BLaER1 treated with 17β-estradiol and CSF1 and Interleukin-3, amounts not matched to agents 10 nM and 100 nM (cell line): ENCODE data around the gene TBC1D17.

ENCODE experiments used
- H3K27ac ChIP-seq, 11 experiments: shearing (Covaris generic); formaldehyde crosslinking; 2 replicates each; pipeline ENCODE4 v1.8.1; 2022
- H3K27me3 ChIP-seq, 11 experiments: shearing (Covaris generic); formaldehyde crosslinking; 2 replicates each; pipeline ENCODE4 v1.8.1; 2022
- H3K36me3 ChIP-seq, 11 experiments: shearing (Covaris generic); formaldehyde crosslinking; 2 replicates each; pipeline ENCODE4 v1.8.1; 2022
- H3K4me1 ChIP-seq, 10 experiments: shearing (Covaris generic); formaldehyde crosslinking; 2 replicates each; pipeline ENCODE4 v1.8.1; 2022
- H3K4me2 ChIP-seq, 11 experiments: shearing (Covaris generic); formaldehyde crosslinking; 2 replicates each; pipeline ENCODE4 v1.8.1; 2022
- H3K4me3 ChIP-seq, 10 experiments: shearing (Covaris generic); formaldehyde crosslinking; 2 replicates each; pipeline ENCODE4 v1.8.1; 2022
- H3K9ac ChIP-seq, 11 experiments: shearing (Covaris generic); formaldehyde crosslinking; 2 replicates each; pipeline ENCODE4 v1.8.1; 2022
- H3K9me3 ChIP-seq, 11 experiments: shearing (Covaris generic); formaldehyde crosslinking; replicated peaks in 1 of 11; 2 replicates each; pipeline ENCODE4 v1.8.1; 2022
- H4K20me1 ChIP-seq, 11 experiments: shearing (Covaris generic); formaldehyde crosslinking; 2 replicates each; pipeline ENCODE4 v1.8.1; 2022
- Cebpa-rat ChIP-seq, 11 experiments: shearing (Covaris generic); IDR thresholded peaks; 2 replicates each; pipeline ENCODE4 v1.8.1; 2022

TBC1D17 gene

DNA sequence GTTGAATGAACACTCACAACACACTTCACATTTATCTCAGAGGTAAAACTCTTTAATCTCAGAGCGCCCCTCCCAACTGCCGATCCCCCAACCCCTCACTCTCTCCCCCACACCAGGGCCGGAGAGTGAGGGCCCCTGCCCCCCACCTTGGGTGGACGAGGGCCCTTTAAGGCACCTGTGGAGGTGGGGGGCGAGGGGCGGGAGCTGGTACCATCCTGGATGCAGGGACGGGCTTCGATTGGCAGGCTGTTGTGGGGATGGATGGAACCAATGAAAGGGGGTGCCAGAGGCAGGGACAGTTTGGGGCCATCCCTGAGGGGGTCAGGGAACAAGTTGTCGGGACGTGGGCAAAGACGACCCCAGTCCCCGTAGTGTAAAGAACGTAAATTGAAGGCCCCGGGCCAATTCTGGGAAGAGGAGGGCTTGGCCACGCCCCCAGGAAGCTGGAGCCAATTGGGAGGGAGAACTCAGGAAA, 8.5 kb upstream of the TBC1D17 start:
- H3K36me3 ChIP-seq, result peaks cover 10 to 46% (median 21%) of the 10 kb centered on the region in 11 experiments
- peak overlapping the region; percentile 25 to 95 (median 84); a peak in 21 of 22 replicates for H3K27ac ChIP-seq
- H3K4me1 ChIP-seq, result peaks cover 47 to 87% (median 68%) of the 10 kb centered on the region in 10 experiments

DNA sequence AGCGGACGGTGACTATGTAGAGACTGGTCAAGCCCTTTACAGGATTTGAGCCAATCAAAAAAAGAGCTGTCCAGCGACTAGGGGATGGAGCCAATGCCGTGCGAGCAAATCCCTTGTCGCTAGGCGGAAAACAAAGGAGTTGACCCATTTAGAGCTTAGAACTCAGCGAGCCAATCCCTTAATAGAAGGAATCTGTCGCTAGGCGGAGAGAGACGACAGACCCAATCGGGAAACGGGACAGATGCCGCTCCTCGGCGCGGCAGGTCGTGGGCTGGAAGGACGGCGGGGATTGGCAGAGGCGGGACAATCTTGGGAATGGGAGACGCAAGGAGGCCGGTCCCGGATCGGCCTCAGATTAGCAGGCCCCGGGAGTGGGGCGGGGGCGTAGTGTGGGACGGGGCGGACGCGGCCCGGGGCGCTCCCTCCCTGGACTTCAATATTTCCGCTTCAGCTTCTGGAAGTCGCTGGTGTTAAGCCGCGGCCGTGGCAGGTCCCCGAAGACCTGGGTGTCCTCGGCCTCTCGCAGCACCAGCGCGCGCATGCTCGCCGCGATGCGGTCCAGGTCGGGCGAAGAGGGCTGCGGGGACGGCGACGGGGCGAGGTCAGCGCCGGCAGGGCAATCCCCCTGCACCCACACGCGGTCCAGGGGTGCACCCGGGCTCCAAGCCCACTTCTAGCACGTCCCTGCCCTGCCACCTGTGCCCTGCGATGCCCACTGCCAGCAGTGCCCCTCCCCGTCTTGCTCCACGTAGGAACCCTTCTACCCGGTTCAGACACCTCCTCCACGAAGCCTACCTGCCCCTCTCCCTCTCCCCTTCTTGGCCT, 7.8 kb upstream of the TBC1D17 start:
- Histone ChIP-seq H3K4me1 (peaks cover 47 to 87% (median 68%) of the 10 kb centered on the region in 10 experiments), H4K20me1 (peaks cover 4 to 24% (median 20%) of the 10 kb centered on the region in 11 experiments; a peak in 20 of 22 replicates), H3K27me3 (no peaks in the 10 kb centered on the region), H3K27ac (peak overlapping the region; percentile 70 to 95 (median 82)), H3K9ac (peak overlapping the region; percentile 76 to 86 (median 82)), H3K9me3 (no peaks in the 10 kb centered on the region), H3K4me3 (peak overlapping the region; percentile 53 to 71 (median 62)), H3K4me2 (peak overlapping the region; percentile 91 to 99 (median 97)), H3K36me3 (peaks cover 4 to 46% (median 17%) of the 10 kb centered on the region in 11 experiments)
- TF ChIP-seq Cebpa-rat (IDR thresholded peaks at IDR 0.05), result no peak

More for the DNA sequence above, 8.5 kb upstream of the TBC1D17 start:
- peak overlapping the region; percentile 43 to 65 (median 51) for H3K4me3 ChIP-seq
- H3K27me3 ChIP-seq, result no peaks in the 10 kb centered on the region
- no peaks in the 10 kb centered on the region for H3K9me3 ChIP-seq
- H3K9ac ChIP-seq, result peak overlapping the region; percentile 50 to 82 (median 69); a peak in 20 of 22 replicates
- no peak for TF ChIP-seq Cebpa-rat (IDR thresholded peaks at IDR 0.05)
- peaks cover 11 to 31% (median 27%) of the 10 kb centered on the region in 11 experiments; a peak in 21 of 22 replicates for H4K20me1 ChIP-seq
- peak overlapping the region; percentile 75 to 99 (median 97) for H3K4me2 ChIP-seq

DNA sequence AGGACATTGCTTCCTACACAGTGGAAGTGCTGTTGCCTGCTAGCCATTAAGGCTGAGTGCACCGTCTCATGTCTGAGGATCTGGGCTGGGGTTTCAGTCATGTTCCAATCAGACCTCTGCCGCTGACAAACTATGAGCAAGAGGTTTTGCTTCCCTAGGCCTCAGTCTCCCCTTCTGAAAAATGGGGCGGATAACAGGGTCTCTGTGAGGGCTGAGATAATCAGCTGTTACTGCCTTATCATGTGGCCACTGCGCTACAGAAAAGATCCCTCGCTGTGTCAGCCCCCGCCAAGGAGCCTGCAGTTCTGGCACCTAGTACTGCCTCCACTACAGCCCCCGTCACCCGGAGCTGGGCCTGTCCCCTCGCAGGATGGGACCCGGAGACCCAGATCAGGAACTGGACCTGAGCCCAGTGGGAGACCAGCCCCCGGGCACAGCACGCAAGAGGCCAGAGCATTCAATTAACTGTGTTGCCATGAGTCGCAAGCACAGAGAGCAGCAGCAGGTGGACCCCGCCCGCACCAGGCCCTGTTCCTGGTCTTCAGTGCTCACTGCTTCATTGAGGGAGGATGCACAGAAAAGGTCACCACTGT, 7.1 kb upstream of the TBC1D17 start:
- Histone ChIP-seq H3K27ac (peak overlapping the region; percentile 70 to 89 (median 79); a peak in 21 of 22 replicates), H4K20me1 (peaks cover 0 to 17% (median 15%) of the 10 kb centered on the region in 11 experiments; a peak in 19 of 22 replicates), H3K4me3 (peak overlapping the region; percentile 53 to 71 (median 62)), H3K4me2 (peak overlapping the region; percentile 89 to 99 (median 94)), H3K4me1 (peaks cover 47 to 87% (median 68%) of the 10 kb centered on the region in 10 experiments), H3K9me3 (no peaks in the 10 kb centered on the region), H3K36me3 (peaks cover 0 to 44% (median 13%) of the 10 kb centered on the region in 11 experiments; a peak in 13 of 22 replicates), H3K27me3 (no peaks in the 10 kb centered on the region), H3K9ac (peak overlapping the region; percentile 76 to 86 (median 82))
- no peak for TF ChIP-seq Cebpa-rat (IDR thresholded peaks at IDR 0.05)

GRCh38 chr19:49871349-49871985, 6.0 kb upstream of the TBC1D17 start:
- Histone ChIP-seq H3K9me3 (no peaks in the 10 kb centered on the region), H4K20me1 (peaks cover 0 to 6% (median 4%) of the 10 kb centered on the region in 11 experiments; a peak in 13 of 22 replicates), H3K4me1 (peaks cover 42 to 79% (median 62%) of the 10 kb centered on the region in 10 experiments), H3K27me3 (no peaks in the 10 kb centered on the region), H3K4me3 (no peak overlapping the region), H3K9ac (peak overlapping the region in 9 of 11 experiments; percentile 16 to 98 (median 34); a peak in 10 of 22 replicates), H3K4me2 (peak overlapping the region in 6 of 11 experiments; percentile 64 to 99 (median 92); a peak in 9 of 22 replicates), H3K27ac (peak overlapping the region in 5 of 11 experiments; percentile 8 to 52 (median 25); a peak in 9 of 22 replicates), H3K36me3 (peaks cover 0 to 40% (median 13%) of the 10 kb centered on the region in 11 experiments; a peak in 13 of 22 replicates)
- TF ChIP-seq Cebpa-rat (IDR thresholded peaks at IDR 0.05), result no peak

DNA sequence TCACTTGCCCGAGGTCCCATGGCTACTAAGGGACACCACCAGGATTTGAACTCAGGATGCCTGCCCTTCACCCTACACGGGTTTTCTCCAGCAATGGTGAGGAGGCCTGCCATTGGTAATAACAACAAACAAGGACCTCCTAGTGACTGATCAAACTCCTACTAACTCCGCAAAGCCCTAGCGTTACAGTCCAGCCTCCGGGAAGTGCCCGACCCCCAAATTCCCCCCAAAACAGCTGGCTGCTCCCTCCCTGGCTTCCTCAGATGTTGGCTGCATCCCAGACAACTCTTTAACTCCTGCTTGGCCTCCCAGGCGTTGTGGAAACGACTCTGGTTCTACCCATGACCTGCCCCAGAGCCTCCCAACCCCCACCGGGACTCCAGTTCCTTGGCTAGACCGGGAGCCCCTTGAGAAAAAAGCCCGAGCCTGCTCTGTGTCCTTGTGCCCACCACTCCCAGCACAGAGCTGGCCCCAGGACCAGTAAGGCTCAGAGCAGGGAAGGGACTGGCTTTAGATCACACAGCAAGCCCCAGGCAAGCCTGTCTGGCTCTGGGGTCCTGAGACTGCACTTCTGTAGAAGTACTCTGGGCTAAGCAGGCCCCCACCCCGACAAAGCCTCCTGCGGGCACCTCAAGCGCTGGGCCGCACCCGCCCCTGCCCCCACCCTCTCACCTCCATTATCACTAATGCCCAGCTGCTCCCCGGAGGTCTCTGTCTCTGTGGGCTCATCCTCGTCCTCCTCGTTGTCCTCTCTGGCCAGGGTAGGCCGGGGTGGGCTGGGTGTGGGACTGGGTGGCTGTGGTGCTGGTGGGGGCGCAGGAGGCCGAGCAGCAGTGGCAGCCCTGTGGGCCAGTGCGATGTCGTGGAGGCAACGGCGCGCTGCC, 5.0 kb upstream of the TBC1D17 start:
- peaks cover 40 to 77% (median 60%) of the 10 kb centered on the region in 10 experiments for H3K4me1 ChIP-seq
- no peak overlapping the region for H3K4me3 ChIP-seq
- H3K27me3 ChIP-seq, result no peaks in the 10 kb centered on the region
- TF ChIP-seq Cebpa-rat (IDR thresholded peaks at IDR 0.05), result no peak
- H3K36me3 ChIP-seq, result peaks cover 0 to 40% (median 13%) of the 10 kb centered on the region in 11 experiments; a peak in 13 of 22 replicates
- H3K27ac ChIP-seq, result peak overlapping the region in 7 of 11 experiments; percentile 7 to 52 (median 11); a peak in 10 of 22 replicates
- H3K9ac ChIP-seq, result peak overlapping the region in 9 of 11 experiments; percentile 18 to 98 (median 34); a peak in 14 of 22 replicates
- H3K4me2 ChIP-seq, result peak overlapping the region in 5 of 11 experiments; percentile 52 to 99 (median 90); a peak in 9 of 22 replicates
- no peaks in the 10 kb centered on the region for H3K9me3 ChIP-seq
- no peaks in the 10 kb centered on the region; a peak in 1 of 22 replicates for H4K20me1 ChIP-seq

DNA sequence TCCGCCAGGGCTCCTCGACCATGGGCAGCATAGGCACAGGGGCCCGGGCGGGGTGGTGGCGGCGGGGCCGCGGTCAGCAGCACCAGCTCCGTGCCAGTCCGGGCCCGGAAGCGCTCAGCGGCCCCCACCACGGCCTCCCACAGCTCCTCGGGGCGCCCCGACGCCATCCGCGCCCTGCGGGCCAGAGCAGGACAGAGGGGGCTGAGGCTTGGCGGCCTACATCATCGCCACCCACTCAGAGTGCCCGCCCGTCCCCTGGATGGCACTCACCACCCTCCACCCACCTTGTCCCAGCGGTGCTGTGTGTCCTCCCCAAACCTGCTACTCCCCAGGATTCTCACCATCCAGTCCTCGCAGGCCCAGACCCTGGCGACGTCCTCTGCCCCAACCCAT, 4.4 kb upstream of the TBC1D17 start:
- no peak for TF ChIP-seq Cebpa-rat (IDR thresholded peaks at IDR 0.05)
- no peak overlapping the region for H3K4me3 ChIP-seq
- peak overlapping the region in 3 of 11 experiments; percentile 6 to 34 (median 15); a peak in 3 of 22 replicates for H3K27ac ChIP-seq
- no peaks in the 10 kb centered on the region for H3K9me3 ChIP-seq
- peaks cover 37 to 73% (median 56%) of the 10 kb centered on the region in 10 experiments for H3K4me1 ChIP-seq
- peak overlapping the region in 1 of 11 experiments; percentile 99; a peak in 1 of 22 replicates for H3K4me2 ChIP-seq
- no peaks in the 10 kb centered on the region; a peak in 1 of 22 replicates for H4K20me1 ChIP-seq
- peak overlapping the region in 10 of 11 experiments; percentile 14 to 98 (median 94); a peak in 10 of 22 replicates for H3K9ac ChIP-seq
- H3K27me3 ChIP-seq, result no peaks in the 10 kb centered on the region
- peaks cover 0 to 40% (median 13%) of the 10 kb centered on the region in 11 experiments; a peak in 13 of 22 replicates for H3K36me3 ChIP-seq

GRCh38 chr19:49873834-49874233, 3.7 kb upstream of the TBC1D17 start:
- peaks cover 0 to 40% (median 13%) of the 10 kb centered on the region in 11 experiments; a peak in 13 of 22 replicates for H3K36me3 ChIP-seq
- H3K9ac ChIP-seq, result peak overlapping the region; percentile 14 to 98 (median 96); a peak in 15 of 22 replicates
- no peaks in the 10 kb centered on the region for H3K27me3 ChIP-seq
- H4K20me1 ChIP-seq, result no peaks in the 10 kb centered on the region; a peak in 1 of 22 replicates
- peaks cover 37 to 73% (median 56%) of the 10 kb centered on the region in 10 experiments for H3K4me1 ChIP-seq
- H3K27ac ChIP-seq, result peak overlapping the region in 6 of 11 experiments; percentile 7 to 99 (median 30); a peak in 7 of 22 replicates
- no peaks in the 10 kb centered on the region for H3K9me3 ChIP-seq
- H3K4me2 ChIP-seq, result peak overlapping the region in 3 of 11 experiments; percentile 12 to 99 (median 99); a peak in 4 of 22 replicates
- no peak overlapping the region for H3K4me3 ChIP-seq
- no peak for TF ChIP-seq Cebpa-rat (IDR thresholded peaks at IDR 0.05)
